Stimulated activated CD8-positive, alpha-beta memory T cell treated with anti-CD3 and anti-CD28 coated beads, Interleukin-15, amount 100 ng/mL, for 24 hours (primary cell): Measurements from ENCODE around the gene ZNF217.
"Not testable (repeated sequence)": the region's sequence is repeated elsewhere in the genome, so short reads cannot be mapped to it uniquely, and the experiment has no call there.

Experiments
- DNase-seq: peaks from one replicate; pipeline ENCODE4 v3.0.0-alpha.2; 2020; ENCODE audit warnings: low read depth

The ZNF217 gene

DNA sequence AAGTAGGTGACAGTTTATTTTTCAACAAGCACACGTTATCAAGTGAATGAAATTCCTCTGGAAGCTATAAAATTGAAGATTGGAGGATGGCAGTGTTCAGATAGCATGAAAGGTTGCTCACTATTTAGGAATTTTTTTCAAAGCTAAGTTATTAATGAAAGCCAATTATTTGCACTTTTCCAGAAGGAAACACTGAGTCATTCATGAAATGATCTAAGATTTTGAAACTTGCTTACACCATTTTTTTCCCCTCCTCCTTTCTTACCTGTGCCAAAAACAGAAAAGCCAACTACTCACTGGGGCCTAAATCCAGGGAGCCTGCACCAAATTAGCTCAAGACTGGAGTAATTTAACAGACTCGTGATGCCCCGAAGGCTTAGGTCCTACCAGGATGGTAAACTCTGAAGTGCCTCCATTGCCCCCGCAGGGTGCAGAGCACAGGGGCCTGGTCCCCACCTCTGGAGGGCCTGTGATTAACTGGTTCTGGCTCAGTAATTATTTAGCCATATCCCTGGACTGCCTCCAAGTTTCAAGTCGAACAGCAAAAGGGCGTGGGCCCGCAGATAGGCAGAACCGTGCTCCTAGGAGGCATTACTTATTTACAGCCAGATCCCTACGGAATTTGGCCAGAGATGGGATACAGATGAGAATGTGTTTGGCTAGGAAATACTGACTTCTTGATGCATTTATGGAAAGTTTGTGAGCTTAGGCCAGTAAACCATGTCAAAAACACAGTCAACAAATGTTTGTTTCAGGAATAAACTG lies 28.0 kb upstream of the ZNF217 start:
- DNase-seq: no peak

DNA sequence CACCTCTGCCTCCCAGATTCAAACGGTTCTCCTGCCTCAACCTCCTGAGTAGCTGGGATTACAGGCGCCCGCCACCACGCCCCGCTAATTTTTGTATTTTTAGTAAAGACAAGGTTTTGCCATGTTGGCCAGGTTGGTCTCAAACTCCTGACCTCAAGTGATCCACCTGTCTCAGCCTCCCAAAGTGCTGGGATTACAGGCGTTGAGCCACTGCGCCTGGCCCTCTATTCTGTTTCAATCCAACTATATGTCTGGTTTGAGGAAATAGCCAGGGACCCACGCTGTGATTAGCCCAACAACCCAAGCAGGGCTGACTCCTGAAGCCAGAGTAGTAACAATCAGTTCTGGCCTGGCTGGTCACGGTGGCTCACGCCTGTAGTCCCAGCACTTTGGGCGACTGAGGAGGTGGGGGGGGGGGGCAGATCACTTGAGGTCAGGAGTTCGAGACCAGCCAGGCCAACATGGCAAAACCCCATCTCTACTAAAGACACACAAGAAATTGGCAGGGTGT lies 24.9 kb upstream of the ZNF217 start:
- DNase-seq: not testable (repeated sequence)

DNA sequence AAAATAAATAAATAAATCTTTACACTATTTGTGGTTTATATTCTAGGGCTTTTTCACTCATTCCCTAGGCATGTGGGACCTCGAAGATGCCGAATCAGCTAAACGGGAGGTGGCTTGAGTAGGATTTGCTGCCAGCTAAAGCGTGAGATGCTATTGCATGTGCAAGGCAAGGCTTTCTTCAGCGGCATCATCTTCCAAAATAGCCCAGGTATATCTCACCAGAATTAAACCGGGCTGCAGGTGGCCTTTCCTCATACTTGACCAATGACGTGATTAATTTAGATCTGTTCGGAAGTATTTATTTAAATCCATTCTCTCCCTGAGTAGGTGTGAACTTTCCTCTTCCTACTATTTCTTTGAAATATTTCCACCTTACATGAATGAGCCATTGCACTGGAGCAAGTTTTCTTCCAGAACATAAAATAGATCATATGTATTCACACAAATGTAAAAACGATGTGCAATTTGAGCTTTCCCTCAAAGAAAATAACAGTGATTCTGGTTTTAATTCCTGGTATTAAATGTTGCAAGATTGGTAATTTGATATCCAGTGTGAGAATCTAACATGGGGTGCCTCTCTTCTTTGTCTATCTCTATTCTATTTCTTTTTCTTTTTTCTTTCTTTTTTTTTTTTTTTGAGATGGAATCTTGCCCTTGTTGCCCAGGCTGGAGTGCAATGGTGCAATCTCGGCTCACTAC lies 24.3 kb upstream of the ZNF217 start:
- no peak for DNase-seq

DNA sequence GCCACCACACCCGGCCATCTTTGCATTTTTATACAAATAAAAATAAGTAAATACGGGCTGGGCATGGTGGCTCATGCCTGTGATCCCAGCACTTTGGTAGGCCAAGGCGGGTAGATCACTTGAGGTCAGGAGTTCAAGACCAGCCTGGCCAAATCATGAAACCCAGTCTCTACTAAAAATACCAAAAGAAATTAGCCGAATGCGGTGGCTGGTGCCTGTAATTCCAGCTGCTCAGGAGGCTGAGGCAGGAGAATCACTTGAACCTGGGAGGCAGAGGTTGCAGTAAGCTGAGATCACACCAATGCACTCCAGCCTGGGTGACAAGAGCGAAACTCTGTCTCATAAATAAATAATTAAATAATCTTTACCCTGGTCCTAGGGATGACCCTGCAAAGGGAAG lies 22.9 kb upstream of the ZNF217 start:
- DNase-seq: not testable (repeated sequence)

DNA sequence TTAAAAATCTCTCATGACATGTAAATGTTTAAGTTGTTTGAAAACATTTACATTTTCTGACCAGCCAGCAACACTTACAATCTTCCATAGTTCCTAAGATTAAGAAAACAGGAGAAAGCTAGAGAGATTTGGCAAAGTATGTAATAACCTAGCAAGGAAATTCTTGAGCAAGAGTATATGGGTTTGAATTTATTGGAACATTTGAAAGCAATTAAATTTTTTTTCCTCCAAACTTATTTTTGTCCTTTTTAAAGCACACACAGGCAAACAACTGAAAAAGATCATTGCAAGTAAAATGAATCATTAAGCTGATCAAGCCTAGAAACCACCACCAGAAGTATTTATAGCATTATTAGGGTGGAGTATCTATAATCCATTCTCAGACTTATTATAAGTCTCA lies 20.1 kb upstream of the ZNF217 start:
- no peak for DNase-seq

DNA sequence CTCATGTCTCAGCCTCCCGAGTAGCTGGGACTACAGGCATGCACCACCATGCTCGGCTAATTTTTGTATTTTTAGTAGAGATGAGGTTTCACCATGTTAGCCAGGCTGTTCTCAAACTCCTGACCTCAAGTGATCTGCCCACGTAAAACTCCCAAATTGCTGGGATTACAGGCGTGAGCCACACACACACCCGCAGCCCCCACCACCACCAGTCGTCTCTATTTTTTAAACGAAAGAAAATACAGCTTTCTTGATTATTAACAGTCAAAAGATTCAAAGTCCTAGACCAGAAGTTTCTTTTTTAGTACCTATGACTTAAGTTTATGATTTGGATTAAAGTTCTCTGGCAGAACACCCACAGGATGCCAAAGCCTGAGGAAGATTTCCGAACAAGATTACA lies 18.6 kb upstream of the ZNF217 start:
- DNase-seq: not testable (repeated sequence)

DNA sequence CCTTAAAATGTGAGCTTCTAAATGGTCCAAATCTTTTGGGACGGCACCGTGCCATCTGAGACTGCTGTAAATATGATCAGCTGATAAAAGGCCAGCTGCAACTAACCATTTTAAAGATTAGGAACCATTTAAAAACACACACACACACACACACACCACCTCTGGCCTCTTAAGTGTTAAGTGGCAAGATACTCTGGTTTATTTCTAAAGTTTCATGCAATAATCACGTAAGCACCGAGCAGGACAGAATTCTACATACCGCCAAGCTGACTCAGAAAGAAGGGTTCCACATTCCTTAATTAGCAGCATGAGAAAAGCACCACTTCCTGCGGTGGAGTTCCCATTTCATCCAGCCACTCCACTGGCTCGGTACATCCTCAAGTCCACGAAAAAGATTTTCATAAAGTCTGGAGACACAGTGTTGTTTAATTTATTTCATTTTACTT lies 17.8 kb upstream of the ZNF217 start:
- no peak for DNase-seq

DNA sequence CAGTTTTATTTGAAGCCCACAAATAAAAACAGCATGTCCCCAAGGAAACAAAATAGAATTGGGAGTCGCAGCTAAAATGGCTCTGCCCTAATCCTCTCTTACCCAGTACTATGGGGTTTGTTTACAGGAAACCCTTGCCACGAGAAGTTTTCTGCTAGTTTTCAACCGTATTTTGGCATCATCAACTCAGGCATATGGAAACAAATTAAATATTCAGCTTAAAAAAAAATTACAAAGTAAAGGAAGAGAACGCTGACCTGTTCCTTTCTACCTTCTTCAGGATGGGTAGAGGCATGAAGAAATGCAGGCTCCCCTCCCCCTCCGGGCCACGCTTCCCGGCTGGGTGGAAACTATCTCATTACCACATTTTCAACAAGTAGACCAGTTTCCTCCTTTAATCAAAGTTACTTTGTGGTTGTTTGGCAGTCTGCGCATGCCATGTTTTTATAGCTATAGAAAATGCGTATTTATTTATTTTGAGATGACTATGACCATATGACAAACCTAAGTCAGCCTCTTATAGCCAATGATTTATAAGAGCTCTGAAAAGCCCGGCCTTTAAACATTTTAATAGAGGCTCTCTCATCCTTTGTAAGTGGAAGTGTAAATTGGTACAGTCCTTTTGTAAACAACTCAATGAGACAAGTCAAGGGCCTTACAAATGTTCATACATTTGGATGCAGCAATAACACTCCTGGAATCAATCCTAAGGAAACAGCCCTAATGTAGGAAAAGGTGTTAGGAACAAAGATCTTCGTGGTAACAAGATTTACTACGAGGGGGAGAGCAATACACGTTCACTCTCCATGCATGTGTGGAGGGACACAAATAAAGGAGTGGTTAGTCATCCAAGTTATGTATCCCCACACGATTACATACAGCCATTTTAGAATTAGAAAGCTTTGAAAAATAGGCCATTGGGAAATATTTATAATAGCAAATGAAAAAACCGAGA lies 16.1 kb upstream of the ZNF217 start:
- DNase-seq: peak; percentile 18

DNA sequence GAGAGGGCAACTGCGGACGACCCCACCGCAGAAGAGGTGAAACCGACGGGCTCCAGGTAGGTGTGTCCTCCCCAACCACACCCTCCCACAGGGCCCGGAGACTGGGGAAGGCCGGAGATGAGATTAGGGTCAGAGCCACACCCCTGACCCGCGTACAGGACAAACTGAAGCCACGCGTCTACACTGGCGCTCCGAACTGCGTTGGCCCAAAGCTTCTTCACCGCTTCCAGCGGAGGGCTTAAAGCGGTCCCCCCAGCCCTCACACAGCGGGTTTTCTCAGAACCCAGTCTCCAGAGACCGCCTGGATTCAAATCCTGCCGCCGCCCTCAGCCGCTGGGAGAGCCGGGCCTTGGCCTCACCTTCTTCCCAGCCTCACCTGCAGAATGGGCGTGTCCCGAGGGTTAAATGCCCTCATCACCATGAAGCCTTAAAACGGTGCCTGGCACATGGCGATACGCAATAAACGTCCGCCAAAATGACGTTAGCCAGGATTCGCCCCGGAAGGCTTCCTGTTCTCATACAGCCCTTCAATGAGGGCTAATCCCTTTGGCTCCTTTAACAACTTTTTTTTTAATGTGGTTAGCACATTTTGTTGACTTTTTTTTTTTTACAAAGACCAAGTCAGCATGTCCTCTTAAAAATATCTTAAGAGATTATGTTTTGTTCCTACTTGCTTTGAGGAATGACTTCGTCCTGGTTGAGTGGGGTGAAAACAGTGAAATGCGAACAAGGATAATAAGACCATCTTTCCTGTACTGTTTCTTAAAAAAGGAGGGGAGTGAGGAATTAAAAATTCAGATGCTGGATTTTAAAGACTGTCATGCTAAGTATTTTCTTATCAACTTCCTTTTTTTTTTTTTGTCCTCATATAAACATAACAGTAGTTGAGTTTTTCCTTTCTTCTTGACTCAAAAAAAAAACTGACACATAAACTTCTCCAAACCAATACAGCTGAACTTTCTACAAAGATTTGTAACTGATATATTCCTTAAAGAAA lies 15.1 kb upstream of the ZNF217 start:
- no peak for DNase-seq

DNA sequence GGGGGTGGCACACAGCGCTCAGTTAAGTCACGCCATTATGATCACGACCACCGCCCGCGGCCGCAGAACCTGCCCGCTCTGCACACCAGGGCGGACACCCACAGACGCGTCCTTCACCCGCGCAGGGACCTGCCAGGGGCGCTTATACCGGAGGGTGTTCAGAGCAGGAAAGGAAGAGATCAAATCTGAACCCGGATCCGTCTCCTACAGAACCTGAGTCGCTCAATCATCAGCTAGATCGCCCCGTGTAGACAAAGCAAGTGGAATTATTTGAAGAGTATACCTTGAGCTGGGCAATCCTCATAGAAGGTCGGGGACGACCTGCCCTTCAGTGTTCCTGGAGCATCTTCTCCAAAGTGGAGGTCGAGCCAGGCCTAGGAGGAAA lies 14.4 kb upstream of the ZNF217 start:
- DNase-seq: no peak

DNA sequence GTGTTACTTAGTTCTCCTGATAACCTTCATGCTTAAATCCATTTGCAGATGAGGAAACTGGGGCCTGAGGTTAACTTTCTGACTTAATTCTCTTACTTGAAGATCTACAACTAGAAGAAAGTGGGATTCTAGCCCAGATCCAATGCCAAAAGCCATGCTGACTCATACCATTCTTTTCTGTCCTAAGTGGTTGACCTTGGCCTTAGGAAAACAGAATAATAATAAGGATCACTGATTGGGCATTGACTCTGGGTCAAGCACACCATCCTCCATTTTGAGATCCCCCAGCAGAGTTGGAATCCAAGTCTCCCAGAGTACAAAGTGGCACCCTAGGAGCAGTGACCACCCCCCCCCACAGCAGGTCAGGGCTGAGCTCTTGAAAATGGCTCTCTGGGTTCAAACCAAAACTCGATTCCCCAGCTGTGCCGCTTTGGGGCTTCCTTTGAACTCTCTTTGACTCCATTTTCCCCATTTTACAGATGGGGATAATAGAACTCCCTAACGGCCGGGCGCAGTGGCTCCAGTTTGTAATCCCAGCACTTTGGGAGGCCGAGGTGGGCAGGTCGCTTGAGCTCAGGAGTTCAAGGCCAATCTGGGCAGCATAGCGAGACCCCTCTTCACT lies 12.8 kb upstream of the ZNF217 start:
- no peak for DNase-seq

DNA sequence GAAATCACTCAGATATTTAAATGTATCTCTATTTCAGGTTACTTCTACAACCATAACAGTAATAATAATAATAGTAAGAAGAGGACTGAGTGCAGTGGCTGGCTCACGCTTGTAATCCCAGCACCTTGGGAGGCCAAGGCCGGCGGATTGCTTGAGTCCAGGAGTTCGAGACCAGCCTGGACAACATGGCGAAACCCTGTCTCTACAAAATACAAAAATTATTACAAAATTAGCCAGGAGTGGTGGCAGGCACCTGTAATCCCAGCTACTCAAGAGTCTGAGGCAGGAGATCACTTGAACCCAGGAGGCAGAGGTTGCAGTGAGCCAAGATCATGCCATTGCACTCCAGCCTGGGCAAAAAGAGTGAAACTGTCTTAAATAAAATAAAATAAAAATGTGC lies 11.8 kb upstream of the ZNF217 start:
- not testable (repeated sequence) for DNase-seq

DNA sequence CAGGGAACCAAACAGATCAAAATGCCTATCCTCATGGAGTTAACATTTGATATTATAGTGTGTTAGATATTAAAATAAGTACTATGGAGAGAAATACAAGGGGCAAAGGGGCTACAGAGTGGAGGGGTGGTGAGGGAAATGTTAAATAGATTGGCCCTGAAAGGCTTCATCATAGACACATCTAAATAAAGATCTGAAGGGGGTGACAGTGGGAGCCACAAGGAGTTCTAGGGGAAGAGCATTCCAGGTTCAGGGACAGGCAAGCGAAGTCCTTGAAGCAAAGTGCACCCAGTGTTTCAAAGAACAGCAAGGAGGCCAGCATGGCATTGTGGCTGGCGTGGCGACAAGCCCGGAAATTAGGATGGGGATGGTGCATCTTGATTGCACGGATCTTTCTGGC lies 11.2 kb upstream of the ZNF217 start:
- not testable (repeated sequence) for DNase-seq

DNA sequence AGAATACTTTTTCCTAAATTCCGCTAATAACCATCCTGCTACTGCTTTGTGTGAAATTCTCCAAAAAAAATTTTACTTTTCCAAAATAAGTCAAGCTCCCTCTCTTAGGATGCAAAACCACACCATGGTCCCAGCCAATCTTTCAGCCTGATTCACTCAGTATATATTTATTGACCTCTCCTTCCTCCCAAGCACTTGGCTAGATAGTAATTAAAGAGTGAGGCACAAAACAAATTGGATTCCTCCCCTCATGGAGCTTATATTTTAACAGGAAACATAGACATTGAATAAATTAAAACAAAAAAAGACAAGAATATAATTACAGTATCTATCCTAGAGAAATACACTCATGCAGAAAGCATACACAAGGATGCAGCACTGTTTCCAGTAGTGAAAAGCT lies 9.0 kb upstream of the ZNF217 start:
- DNase-seq: no peak

DNA sequence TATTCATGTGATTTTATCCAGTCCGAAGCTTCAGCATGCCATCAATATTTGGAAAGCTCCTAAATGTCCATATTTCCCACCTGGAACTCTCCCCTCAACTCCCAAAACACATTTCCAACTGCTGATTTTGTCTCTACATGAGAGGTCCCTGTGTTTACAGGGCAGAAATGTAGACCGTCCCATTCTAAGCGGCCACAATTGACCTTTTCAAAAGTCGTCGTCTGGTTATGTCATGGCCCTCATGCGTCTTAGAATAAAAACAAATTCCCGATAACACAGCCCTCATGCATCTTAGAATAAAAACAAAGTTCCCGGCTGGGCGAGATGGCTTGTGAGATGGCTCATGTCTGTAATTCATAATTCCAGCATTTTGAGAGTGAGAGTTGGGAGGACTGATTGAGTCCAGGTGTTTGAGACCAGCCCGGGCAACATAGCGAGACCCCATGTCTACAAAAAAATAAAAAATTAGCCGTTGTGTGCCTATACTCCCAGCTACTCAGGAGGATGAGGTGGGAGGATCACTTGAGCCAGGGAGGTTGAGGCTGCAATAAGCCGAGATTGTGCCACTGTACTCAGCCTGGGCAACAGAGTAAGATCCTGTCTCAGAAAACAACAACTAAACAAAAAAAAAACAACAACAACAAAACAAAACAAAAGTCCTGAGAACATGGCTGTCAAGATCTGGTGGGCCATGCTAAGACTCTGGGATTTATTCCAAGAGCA lies 6.4 kb upstream of the ZNF217 start:
- no peak for DNase-seq

DNA sequence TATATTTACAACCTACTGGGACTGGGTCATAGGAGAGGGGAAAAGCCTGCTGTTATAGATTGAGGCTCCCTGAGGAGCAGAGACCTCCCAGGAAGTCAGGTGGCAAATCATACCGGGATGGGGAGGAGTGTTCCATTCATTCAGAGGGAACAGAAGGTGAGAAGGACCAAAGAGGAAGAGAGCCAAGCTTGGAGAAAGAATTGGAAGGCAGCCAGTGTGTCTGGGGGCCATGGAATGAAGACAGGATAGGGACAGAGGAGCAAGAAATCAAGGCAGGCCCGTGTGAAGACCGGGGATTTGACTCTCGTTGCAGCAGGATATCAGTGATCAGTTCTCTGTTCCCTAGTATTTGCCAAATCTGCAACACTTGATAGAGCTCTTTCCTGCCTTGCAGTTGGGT lies 5.7 kb upstream of the ZNF217 start:
- no peak for DNase-seq

DNA sequence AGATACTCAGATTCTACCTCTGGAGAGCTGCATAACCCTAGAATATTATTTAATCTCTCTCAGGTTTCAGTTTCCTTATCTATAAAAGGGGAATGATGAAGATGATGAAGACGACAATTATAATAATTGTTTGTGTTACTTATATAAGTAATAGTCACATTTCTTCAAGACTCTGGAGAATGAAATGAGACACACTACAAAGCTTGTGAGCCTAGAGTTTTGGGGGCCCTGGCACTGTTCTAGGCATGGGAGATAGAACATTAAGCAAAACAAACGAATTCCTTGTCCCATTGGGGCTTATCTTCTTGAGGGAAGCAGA lies 5.4 kb upstream of the ZNF217 start:
- no peak for DNase-seq

DNA sequence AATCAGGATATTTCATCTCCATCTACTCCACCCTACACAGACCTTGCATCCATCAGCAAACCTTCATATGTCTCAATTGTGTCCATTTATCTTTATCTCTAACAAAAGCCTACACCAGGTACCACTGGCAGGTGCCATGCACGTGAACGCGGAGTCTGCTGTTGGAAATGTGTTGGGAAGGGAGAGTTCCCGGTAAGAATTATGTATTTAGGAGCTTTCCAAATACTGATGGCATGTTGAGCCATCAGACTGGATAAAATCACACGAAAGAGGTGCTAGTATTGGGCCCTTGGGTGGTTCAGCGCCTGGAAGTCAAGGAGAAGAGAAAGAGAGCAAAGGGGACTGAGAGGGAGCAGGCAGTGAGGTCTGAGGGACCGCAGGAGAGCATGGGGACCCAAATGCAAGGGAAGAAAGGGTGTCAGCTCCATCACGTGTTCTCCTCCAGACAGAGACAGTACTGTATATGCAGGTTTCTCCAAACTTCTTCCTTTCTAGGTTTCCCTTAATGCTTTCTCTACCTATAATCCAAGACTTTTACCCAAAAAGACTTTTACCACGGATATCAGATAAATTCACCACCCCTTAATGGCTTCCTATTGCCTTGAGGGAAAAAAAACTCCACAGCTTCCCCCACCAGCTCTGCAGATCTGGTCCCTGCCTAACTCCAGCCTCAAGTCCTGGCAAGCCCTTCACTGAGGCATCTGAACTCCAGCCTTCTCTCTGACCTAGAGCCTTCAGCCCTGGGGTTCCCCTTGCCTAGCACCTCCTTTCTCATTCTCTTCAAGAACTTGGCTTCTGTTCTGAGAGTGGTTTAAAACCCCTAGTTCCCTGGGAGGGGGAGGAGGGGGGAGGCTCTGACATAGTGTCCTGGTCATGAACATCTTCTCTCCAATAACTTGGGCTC lies 4.8 kb upstream of the ZNF217 start:
- no peak for DNase-seq

DNA sequence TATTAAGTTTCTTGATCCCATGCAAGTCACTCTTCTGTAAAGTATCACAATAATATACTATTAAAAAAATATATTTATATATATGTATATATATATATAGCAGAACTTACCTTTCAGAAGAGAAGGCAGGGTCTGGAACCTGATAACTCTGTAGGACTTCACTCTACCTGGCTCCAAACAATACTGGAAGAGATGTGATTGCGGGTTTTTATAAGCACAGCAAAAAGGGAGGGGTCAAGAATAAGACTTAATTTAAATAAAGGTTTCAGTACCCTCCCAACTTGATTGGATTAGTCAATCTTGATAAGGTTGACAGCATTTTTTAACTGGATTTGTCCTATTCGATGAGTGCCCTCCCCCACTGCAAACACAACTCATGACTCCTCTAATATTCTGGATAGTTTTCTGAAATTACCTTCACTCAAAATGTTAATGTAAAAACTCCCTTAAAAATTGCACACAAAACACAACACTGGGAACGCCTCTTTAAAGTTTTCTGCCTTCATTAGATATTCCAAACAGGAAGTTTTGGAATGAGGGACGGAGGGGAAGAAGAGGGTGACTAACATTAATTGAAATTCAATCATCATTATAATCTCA lies 4.0 kb upstream of the ZNF217 start:
- DNase-seq: no peak
